ELF-1 (cell line): ENCODE results near the gene TOMM22.

Experiments
- DNase-seq: peaks from one replicate; pipeline ENCODE4 v3.0.0-alpha.2; 2016; ENCODE audit warnings: low read depth, low spot score

Gene TOMM22

DNA sequence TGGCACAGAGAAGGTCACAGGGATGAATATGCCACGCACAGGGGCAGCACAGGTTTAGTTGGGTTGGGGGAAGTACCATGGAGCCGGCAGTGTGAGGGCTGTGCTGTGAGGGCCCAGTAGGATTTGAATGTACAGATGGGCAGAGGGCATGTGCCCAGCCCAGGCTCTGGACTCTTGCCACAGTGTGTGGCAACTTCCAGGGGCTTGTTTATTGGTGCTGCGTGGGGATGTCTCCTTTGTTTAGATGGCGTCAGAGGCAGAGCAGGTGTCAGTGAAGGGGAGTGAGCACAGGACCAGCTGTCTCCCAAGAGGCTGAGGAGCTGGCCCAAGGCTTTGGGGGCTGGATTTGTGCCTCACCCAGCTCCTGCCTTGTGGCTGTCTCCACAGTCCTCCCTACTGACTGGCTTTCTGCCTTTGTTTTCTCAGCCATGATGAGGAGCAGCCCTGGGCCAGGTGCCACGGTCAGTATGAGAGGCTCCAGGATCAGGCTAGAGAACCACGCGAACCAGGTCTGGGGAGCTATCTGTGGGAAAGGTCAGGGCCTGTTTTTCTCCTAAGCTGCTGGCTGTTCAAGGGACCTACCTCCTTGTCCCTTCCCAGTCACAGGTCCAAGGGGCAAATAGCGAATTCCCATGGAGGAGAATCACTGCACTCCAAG, 52.1 kb downstream of the TOMM22 start:
- DNase-seq, result no peak

GRCh38 chr22:38734421-38735100, 52.8 kb downstream of the TOMM22 start:
- no peak for DNase-seq
